ENCODE results near the gene SLC44A5.
"Not testable (repeated sequence)": the region's sequence is repeated elsewhere in the genome, so short reads cannot be mapped to it uniquely, and the experiment has no call there.

- TF ChIP-seq, protein P1, sequence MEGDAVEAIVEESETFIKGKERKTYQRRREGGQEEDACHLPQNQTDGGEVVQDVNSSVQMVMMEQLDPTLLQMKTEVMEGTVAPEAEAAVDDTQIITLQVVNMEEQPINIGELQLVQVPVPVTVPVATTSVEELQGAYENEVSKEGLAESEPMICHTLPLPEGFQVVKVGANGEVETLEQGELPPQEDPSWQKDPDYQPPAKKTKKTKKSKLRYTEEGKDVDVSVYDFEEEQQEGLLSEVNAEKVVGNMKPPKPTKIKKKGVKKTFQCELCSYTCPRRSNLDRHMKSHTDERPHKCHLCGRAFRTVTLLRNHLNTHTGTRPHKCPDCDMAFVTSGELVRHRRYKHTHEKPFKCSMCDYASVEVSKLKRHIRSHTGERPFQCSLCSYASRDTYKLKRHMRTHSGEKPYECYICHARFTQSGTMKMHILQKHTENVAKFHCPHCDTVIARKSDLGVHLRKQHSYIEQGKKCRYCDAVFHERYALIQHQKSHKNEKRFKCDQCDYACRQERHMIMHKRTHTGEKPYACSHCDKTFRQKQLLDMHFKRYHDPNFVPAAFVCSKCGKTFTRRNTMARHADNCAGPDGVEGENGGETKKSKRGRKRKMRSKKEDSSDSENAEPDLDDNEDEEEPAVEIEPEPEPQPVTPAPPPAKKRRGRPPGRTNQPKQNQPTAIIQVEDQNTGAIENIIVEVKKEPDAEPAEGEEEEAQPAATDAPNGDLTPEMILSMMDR (IDR thresholded peaks at IDR 0.05), result not testable (repeated sequence)
- not testable (repeated sequence) for TF ChIP-seq POLR2A (IDR thresholded peaks at IDR 0.05)
Observed at GRCh38 chr1:75476486-75476885, 134.4 kb downstream of the SLC44A5 start.

All from thyroid gland (tissue), 4 donors.